Breast epithelium (tissue), 3 donors: ENCODE data around the gene CDC42EP5.

Experiments used
- POLR2A ChIP-seq: fragments of 450-650 bp; IDR thresholded peaks from one replicate; pipeline ENCODE4 v1.6.1; 2016; ENCODE audit warnings: antibody characterized with exemption, mild to moderate bottlenecking, moderate library complexity
- TF ChIP-seq, protein P1 (sequence below), 3 donors: fragments of 450-650 bp; IDR thresholded peaks; one replicate each; pipeline ENCODE4 v1.5.1; 2016 to 2017; ENCODE audit warnings: antibody characterized with exemption in 3 of 3, mild to moderate bottlenecking in 3 of 3, moderate library complexity in 3 of 3

GRCh38 chr19:54439174-54439851, 33.8 kb downstream of the CDC42EP5 start:
- TF ChIP-seq, protein P1, sequence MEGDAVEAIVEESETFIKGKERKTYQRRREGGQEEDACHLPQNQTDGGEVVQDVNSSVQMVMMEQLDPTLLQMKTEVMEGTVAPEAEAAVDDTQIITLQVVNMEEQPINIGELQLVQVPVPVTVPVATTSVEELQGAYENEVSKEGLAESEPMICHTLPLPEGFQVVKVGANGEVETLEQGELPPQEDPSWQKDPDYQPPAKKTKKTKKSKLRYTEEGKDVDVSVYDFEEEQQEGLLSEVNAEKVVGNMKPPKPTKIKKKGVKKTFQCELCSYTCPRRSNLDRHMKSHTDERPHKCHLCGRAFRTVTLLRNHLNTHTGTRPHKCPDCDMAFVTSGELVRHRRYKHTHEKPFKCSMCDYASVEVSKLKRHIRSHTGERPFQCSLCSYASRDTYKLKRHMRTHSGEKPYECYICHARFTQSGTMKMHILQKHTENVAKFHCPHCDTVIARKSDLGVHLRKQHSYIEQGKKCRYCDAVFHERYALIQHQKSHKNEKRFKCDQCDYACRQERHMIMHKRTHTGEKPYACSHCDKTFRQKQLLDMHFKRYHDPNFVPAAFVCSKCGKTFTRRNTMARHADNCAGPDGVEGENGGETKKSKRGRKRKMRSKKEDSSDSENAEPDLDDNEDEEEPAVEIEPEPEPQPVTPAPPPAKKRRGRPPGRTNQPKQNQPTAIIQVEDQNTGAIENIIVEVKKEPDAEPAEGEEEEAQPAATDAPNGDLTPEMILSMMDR (IDR thresholded peaks at IDR 0.05), result peak in 2 of 3 donors; percentile 43 to 52
- no peak for TF ChIP-seq POLR2A
